ENCODE results near the gene THAP7. TPM values are rescaled to one million over a fixed set of nuclear protein-coding genes. Genes with fewer than 3 reads are reported as not detected.

Gene THAP7
- total RNA-seq, 2 experiments from 2014 or later, result 22.1 to 26.8 TPM

DNA sequence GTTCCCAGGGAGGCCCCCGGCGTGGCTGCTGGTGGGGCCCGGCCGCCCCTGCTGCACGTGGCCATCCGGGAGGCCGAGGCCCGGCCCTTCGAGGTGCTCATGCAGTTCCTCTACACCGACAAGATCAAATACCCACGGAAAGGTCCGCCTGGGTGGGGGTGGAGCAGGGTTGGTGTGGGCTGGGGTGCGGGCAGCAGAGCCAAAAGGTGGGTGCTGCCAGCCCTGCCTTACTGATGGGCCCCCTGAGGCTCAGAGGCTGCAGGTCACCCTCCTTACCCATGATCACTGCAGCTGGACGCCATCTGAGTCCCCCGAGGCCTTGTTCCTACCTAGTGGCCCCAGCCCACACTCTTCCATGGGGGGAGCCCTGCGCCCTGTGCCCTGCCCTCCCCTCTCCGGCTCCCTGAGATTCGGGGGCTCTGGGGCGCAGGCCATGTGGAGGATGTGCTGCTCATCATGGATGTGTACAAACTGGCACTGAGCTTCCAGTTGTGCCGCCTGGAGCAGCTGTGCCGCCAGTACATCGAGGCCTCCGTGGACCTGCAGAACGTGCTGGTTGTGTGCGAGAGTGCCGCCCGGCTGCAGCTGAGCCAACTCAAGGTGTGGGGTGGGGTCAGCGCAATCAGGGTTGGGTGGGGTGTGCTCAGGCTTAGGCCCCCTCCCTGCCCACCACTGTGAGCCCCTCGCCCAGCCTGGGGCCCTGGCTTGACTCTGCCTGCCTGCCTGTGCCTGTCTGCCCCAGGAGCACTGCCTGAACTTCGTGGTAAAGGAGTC lies 7.6 kb downstream of the THAP7 start:
- DNase-seq, result no peak
- intact Hi-C loops (cut with micrococcal nuclease), result no loop called here
- Mint-ChIP-seq H3K27me3 (no peaks in the 10 kb centered on the region), H3K4me1 (ENCODE audit: low read depth) (peaks cover 2% of the 10 kb centered on the region), H3K36me3 (peaks cover 5% of the 10 kb centered on the region), H3K9me3 (no peaks in the 10 kb centered on the region), H3K4me3 (no peak overlapping the region), H3K27ac (no peak overlapping the region)
- ChIA-PET CTCF (no interaction called here), POLR2A (no interaction called here)

DNA sequence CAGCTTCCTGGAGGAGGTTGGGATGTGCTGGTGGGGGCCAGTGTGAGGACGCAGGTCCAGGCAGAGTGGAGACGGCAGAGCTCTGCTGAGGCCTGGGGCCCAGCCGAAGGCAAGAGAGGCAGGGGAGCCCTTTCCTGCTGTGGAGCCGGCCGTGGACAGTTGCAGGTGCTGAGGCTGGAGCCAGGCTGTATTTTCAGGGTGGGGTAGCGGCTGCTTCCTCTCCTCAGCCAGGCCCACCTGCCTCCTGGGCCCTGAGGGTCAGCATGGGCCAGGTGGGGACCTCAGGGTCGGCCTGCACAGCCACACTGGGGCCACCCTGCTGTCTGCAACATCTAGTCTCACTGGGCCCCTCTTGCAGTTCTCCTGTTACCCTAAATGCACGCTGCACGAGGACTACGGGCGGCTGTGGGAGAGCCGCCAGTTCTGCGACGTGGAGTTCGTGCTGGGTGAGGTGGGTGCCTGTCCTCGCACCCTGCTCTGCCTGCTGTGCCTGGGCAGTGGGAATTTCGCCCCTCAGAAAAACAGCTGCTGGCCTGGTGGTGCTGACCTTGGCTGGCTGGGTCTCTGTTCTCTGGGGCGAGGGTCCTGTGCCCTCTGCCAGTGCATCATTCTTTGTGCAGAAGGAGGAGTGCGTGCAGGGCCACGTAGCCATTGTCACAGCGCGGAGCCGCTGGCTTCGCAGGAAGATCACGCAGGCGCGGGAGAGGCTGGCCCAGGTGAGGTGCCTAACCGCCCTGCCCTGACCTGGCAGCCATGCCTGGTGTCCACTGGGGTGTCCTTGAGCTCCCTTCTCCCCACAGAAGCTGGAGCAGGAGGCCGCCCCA lies 8.4 kb downstream of the THAP7 start:
- H3K9me3 Mint-ChIP-seq, result no peaks in the 10 kb centered on the region
- ChIA-PET POLR2A (no interaction called here), CTCF (no interaction called here)
- no peak overlapping the region for H3K4me3 Mint-ChIP-seq
- H3K36me3 Mint-ChIP-seq, result peaks cover 5% of the 10 kb centered on the region
- DNase-seq, result no peak
- H3K27me3 Mint-ChIP-seq, result no peaks in the 10 kb centered on the region
- intact Hi-C loops (cut with micrococcal nuclease), result no loop called here
- H3K4me1 Mint-ChIP-seq (ENCODE audit: low read depth), result peaks cover 2% of the 10 kb centered on the region
- no peak overlapping the region for H3K27ac Mint-ChIP-seq

DNA sequence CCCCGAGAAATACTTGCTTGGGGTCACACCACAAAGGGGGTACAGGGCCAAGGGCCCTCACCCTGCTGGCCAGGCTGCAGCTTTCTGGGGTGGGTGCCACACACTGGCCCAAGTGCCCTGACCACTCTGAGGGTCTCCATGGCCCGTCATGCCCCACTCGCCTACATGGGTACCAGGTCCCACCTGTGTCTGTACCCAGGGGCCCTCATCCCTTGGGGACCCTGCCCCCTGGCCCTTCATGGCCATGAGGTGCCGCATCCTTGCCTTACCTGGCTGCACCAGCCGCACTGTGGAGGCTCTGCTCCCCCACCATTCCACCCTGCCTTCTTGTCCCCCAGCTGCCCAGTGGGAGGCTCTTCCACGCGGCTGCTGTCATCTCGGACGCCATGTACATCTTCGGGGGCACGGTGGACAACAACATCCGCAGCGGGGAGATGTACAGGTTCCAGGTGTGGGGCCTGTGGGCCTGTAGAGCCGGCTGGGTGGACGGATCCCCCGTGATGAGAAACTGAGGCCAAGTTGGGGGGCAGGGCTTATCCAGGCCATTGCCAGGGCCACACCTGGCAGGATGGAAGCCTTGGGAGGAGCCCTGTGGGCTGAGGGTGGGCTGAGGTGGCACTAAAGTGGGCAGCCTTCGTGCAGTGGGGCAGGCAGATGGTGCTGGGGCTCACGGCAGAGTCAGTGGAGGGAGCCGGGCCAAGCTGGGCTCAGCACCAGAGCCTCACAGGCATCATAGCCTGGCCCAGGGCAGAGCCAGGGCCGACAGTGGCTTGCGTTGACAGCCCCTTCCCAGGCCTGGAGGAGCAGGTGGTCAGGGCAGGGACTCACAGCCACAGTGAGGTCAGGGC lies 9.2 kb downstream of the THAP7 start:
- POLR2A ChIA-PET, result no interaction called here
- no peak overlapping the region for H3K27ac Mint-ChIP-seq
- H3K9me3 Mint-ChIP-seq, result no peaks in the 10 kb centered on the region
- DNase-seq, result no peak
- no peak overlapping the region for H3K4me3 Mint-ChIP-seq
- no peaks in the 10 kb centered on the region for H3K27me3 Mint-ChIP-seq
- intact Hi-C loops (cut with micrococcal nuclease), result no loop called here
- CTCF ChIA-PET, result no interaction called here
- no peaks in the 10 kb centered on the region for H3K4me1 Mint-ChIP-seq (ENCODE audit: low read depth)
- H3K36me3 Mint-ChIP-seq, result peaks cover 8% of the 10 kb centered on the region

DNA sequence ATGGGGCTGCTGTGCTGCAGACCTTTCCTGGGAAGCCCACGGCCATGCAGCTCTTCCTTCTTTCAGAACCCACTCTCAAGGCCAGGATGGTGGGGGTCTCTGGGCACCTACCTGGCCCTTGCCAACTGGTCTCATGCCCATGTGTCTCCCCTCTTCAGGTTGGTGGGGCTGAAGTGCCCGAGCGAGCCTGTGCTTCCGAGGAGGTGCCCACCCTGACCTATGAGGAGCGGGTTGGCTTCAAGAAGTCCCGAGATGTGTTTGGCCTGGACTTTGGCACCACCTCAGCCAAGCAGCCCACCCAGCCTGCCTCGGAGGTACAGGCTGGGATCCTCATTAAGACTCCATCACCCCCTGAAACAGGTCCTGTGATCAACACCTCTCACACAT lies 9.9 kb downstream of the THAP7 start:
- no peak for DNase-seq
- Mint-ChIP-seq H3K9me3 (no peaks in the 10 kb centered on the region), H3K27ac (no peak overlapping the region), H3K4me3 (no peak overlapping the region), H3K36me3 (peaks cover 11% of the 10 kb centered on the region), H3K4me1 (ENCODE audit: low read depth) (no peaks in the 10 kb centered on the region), H3K27me3 (no peaks in the 10 kb centered on the region)
- intact Hi-C loops (cut with micrococcal nuclease), result no loop called here
- CTCF ChIA-PET, result no interaction called here
- POLR2A ChIA-PET, result no interaction called here

DNA sequence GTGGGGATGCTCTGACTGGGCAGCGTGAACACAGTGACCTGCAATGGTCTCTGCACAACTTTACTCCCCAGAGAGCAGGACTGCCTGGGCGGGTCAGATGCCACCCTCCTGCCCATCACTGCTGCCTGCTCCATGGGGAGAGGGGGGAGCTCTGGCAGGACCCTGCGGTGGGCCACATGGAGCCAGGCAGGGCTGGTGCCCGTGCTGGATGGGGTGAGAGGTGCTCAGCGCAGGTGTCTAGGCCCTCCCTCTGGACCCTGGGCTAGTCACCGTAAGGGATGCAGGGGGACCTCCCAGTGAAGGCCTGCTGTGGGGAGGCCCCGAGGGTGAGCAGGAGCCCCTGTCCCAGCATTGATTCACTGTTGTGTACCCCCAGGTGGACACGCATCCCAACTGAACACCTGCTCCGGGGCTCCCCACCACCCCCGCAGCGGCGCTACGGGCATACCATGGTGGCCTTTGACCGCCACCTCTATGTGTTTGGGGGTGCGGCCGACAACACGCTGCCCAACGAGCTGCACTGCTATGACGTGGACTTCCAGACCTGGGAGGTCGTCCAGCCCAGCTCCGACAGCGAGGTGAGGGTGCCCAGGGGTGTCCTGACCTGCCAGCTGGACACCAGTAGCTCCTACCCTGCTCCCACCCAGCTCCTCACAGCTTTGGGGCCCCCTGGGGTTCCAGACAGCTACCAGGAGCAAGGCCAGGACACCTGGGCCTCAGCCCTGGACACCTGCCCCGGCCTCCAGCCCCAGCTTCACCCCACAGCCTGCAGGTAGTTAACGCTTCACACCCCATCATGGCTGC lies 10.5 kb downstream of the THAP7 start:
- ChIA-PET POLR2A (interaction anchor here (0.8 to 1.2 kb wide), 2 partner anchors 8 to 10 kb away, joined by 3 to 5 read pairs; no protein-coding TSS in a partner anchor), CTCF (interaction anchor here (1.5 kb wide), 1 partner anchor 9 kb away, joined by 4 read pairs; the partner anchor contains the start of gene LZTR1)
- Mint-ChIP-seq H3K27ac (no peak overlapping the region), H3K4me3 (no peak overlapping the region), H3K27me3 (no peaks in the 10 kb centered on the region), H3K4me1 (ENCODE audit: low read depth) (no peaks in the 10 kb centered on the region), H3K9me3 (no peaks in the 10 kb centered on the region), H3K36me3 (peaks cover 15% of the 10 kb centered on the region)
- intact Hi-C loops (cut with micrococcal nuclease), result no loop called here
- DNase-seq, result no peak

DNA sequence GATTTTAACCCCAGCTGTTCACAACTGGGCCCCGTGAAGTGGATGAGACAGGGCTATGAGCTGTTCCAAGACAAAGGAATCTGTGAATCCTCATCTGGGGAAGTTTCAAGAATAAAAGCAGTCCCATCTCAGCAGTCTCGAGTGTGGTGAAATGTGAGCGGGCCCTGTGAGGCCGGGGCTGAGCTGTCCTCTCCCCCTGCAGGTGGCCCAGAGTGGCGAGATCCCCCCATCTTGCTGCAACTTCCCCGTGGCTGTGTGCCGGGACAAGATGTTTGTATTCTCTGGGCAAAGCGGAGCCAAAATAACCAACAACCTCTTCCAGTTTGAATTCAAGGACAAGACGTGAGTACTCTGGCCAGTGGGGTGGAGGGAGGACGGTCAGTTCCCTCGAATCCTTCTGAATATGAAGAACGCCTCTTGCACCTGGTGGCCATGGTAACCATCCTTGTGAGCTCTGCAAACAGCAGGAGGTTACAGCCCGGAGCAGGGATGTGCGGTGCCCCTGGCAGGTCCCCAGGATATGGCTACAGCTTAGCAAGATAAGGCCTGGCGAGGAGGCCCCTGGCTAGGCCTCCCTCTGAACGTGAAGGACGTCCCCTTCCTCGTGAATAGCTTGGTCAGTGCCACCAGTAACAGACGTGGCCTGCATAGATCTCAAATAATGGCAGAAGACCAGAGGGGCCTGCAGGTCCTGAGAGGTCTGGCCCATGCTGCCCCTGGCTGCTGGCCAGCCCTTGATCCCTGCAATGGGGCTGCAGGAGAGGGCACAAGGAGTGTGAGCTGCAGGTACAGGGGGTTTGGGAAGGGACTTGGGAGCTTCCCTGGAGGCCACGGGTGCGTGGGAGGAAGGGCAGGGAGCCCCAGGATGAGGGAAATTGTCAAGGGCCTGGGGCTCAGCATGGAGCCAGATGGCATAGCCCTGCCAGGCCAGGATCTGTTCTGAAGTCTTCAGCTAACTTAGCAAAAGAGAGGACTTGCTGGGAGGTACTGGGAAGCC lies 11.4 kb downstream of the THAP7 start:
- ChIA-PET POLR2A (interaction anchor here (0.7 to 1.2 kb wide), 3 partner anchors 9 to 11 kb away, joined by 3 to 5 read pairs (median 3); no protein-coding TSS in a partner anchor), CTCF (interaction anchor here (1.5 kb wide), 1 partner anchor 8 kb away, joined by 4 read pairs; the partner anchor contains the start of gene LZTR1)
- no peak overlapping the region for H3K27ac Mint-ChIP-seq
- no peak for DNase-seq
- H3K4me3 Mint-ChIP-seq, result no peak overlapping the region
- no peaks in the 10 kb centered on the region for H3K9me3 Mint-ChIP-seq
- intact Hi-C loops (cut with micrococcal nuclease), result no loop called here
- no peaks in the 10 kb centered on the region for H3K27me3 Mint-ChIP-seq
- H3K36me3 Mint-ChIP-seq, result peaks cover 18% of the 10 kb centered on the region
- no peaks in the 10 kb centered on the region for H3K4me1 Mint-ChIP-seq (ENCODE audit: low read depth)

DNA sequence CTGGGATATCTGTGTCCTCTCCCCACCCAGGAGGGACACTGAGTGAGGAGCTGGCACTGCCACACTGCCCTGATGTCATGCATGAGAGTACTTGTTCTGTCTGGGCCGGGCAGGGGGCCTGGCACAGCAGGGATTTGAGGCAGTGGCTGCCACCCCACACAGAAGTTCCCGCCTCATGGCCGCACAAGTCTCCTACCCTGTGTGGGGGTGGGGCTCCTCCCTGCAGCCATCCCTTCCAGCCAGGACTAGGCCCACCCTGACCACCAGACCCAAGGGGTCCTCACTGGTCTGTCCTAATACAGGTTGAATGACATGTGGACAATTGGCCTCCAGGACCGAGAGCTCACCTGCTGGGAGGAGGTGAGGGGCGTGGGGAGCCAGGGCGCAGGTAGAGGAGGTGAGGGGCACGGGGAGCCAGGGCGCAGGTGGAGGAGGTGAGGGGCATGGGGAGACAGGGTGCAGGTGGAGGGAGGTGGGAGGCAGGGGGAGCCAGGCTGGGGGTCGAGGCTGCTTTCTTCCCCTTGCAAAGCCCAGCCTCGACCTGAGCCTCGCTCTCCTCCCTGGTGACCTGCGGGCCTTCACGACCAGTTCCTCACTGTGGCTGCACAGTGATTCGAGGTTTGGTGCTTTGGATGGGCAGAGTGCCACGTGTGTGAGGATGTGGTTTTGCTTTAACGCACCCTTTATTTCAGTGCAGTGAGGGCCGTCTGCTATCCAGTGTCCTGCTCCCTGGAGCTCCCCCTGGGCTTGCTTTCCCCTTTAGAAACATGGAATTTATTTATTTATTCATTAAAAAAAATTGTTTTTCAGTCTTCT lies 12.4 kb downstream of the THAP7 start:
- DNase-seq, result no peak
- ChIA-PET CTCF (no interaction called here), POLR2A (interaction anchor here (0.7 kb wide), 1 partner anchor 11 kb away, joined by 3 read pairs; no protein-coding TSS in a partner anchor)
- peaks cover 15% of the 10 kb centered on the region for H3K36me3 Mint-ChIP-seq
- intact Hi-C loops (cut with micrococcal nuclease), result no loop called here
- H3K9me3 Mint-ChIP-seq, result no peaks in the 10 kb centered on the region
- H3K27me3 Mint-ChIP-seq, result no peaks in the 10 kb centered on the region
- H3K4me3 Mint-ChIP-seq, result no peak overlapping the region
- H3K27ac Mint-ChIP-seq, result no peak overlapping the region
- H3K4me1 Mint-ChIP-seq (ENCODE audit: low read depth), result no peaks in the 10 kb centered on the region

DNA sequence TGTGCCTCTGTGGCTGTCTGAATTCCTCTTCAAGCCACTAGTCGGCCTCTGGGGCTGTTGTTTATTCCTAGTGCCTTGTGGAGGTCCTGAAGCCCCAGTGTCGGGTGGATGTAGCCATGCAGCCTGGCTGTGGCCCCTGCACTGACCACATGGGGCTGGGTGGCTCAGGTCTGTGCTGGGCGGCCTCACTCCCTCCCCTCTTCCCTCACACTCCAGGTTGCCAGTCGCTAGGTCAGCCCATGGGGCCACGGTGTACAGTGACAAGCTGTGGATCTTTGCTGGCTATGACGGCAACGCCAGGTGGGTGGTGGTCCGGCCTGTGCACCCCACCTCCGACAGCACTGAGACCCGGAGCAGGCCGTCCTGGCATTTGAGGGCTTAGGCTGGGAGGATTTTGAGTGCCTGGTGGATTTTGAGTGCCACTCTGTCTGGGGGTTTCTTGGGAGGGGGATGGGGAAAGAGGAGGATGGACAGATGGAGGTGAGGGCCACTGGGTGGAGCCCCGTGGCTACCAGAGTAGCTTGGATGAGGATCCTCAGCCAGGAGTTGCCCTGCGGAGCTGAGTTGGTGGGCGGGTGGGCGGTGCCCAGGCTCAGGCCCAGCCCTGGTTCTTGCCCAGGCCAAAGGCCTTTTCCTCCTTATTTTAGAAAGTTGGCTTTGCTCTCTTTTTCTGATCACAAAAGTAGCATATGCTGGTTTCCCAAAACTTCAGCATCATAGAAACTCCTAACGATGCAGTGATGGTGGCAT lies 13.2 kb downstream of the THAP7 start:
- peaks cover 18% of the 10 kb centered on the region for H3K36me3 Mint-ChIP-seq
- peaks cover 5% of the 10 kb centered on the region for H3K4me1 Mint-ChIP-seq (ENCODE audit: low read depth)
- intact Hi-C loops (cut with micrococcal nuclease), result no loop called here
- no peak overlapping the region for H3K27ac Mint-ChIP-seq
- no peaks in the 10 kb centered on the region for H3K27me3 Mint-ChIP-seq
- ChIA-PET POLR2A (no interaction called here), CTCF (no interaction called here)
- no peaks in the 10 kb centered on the region for H3K9me3 Mint-ChIP-seq
- H3K4me3 Mint-ChIP-seq, result no peak overlapping the region
- DNase-seq, result no peak

DNA sequence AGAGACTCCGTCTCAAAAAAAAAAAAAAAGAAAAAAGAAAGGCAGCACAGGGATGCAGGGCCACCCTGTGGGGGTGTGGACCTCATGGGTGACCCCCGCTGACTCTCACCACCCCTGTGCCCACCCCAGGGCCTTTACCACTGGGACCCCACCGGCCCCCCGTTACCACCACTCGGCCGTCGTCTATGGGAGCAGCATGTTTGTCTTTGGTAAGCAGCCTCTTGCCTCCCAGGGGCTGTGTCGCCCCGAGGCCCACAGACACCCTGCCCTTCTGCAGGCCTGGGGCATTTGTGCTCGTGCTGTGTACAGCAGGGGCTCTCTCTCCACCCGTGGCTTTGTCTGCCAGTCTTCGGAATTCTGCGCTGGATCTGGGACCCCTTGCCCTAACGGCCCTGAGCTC lies 14.5 kb downstream of the THAP7 start:
- ChIA-PET POLR2A (no interaction called here), CTCF (no interaction called here)
- no peak for DNase-seq
- Mint-ChIP-seq H3K36me3 (peaks cover 23% of the 10 kb centered on the region), H3K27ac (no peak overlapping the region), H3K9me3 (no peaks in the 10 kb centered on the region), H3K4me1 (ENCODE audit: low read depth) (peaks cover 17% of the 10 kb centered on the region), H3K27me3 (no peaks in the 10 kb centered on the region), H3K4me3 (no peak overlapping the region)
- intact Hi-C loops (cut with micrococcal nuclease), result no loop called here

DNA sequence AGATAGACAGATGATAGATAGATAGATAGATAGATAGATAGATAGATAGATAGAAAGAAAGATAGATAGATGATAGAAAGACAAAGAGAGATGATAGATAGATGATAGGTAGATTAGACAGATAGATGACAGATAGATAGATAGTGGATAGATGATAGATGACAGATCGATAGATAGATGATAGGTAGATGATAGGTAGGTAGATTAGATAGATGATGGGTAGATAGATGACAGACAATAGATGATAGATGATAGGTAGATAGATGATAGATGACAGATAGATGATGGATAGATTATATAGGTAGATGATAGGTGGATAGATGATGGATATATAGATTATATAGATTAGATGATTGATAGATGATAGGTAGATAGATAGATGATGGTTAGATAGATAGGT lies 15.6 kb downstream of the THAP7 start:
- peaks cover 23% of the 10 kb centered on the region for H3K36me3 Mint-ChIP-seq
- H3K27ac Mint-ChIP-seq, result no peak overlapping the region

More for the DNA sequence above, 15.6 kb downstream of the THAP7 start:
- H3K27me3 Mint-ChIP-seq, result no peaks in the 10 kb centered on the region
- no peak overlapping the region for H3K4me3 Mint-ChIP-seq
- ChIA-PET POLR2A (interaction anchor here (1.1 kb wide), 1 partner anchor 16 kb away, joined by 3 read pairs; the partner anchor contains the start of gene THAP7), CTCF (no interaction called here)
- intact Hi-C loops (cut with micrococcal nuclease), result no loop called here
- H3K9me3 Mint-ChIP-seq, result no peaks in the 10 kb centered on the region
- DNase-seq, result no peak
- peaks cover 19% of the 10 kb centered on the region for H3K4me1 Mint-ChIP-seq (ENCODE audit: low read depth)

Data from activated CD4-positive, alpha-beta memory T cell treated with anti-CD3 and anti-CD28 coated beads for 36 hours (primary cell).